Activated naive CD4-positive, alpha-beta T cell treated with anti-CD3 and anti-CD28 coated beads, Interleukin-2, amount 10 ng/mL, durations not matched to agents 7 days and 5 days (primary cell): ENCODE measurements around the gene BTBD3.

Experiments
- CTCF ChIA-PET: fragments of 350-600 bp; sonication (Branson Sonifier 250); formaldehyde crosslinking; loops from one replicate; lab custom pipeline; 2021; ENCODE audit warnings: antibody characterized with exemption; lab: Charles Lee
- DNase-seq: peaks from one replicate; pipeline ENCODE4 v3.0.0-alpha.2; 2020
- H3K27ac Mint-ChIP-seq: one replicate; pipeline ENCODE4 v1.8.0; 2021; ENCODE audit warnings: mild to moderate bottlenecking, moderate library complexity, mixed read lengths
- H3K27me3 Mint-ChIP-seq: one replicate; pipeline ENCODE4 v1.8.0; 2021; ENCODE audit warnings: mild to moderate bottlenecking, mixed read lengths
- H3K36me3 Mint-ChIP-seq: one replicate; pipeline ENCODE4 v1.8.0; 2021; ENCODE audit warnings: mixed read lengths
- H3K4me1 Mint-ChIP-seq: one replicate; pipeline ENCODE4 v1.8.0; 2021; ENCODE audit warnings: mixed read lengths
- H3K4me3 Mint-ChIP-seq: one replicate; pipeline ENCODE4 v1.8.0; 2021; ENCODE audit warnings: mild to moderate bottlenecking, moderate library complexity, mixed read lengths
- H3K9me3 Mint-ChIP-seq: one replicate; pipeline ENCODE4 v1.8.0; 2021; ENCODE audit warnings: mixed read lengths

The BTBD3 gene

DNA sequence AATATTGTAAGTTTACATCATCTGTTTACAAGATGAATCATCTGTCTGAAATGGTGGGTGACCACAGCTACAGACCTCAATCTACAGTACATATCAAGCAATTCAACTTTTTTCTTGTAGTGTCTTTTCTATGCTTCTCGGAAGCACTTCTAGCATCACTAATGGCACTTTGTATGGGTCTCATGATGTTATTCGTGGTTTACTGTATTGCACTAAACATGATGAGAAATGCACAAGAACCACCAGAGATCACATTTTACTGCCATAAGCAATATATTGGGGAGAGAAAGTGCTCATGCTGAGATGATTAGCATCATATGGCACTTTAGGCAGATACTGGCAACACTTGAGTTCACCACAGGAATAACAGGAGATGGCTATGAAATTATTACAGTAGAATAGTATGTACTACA lies 15.4 kb upstream of the BTBD3 start:
- Mint-ChIP-seq H3K27ac (no peak overlapping the region), H3K9me3 (peaks cover 5% of the 10 kb centered on the region), H3K4me3 (no peak overlapping the region), H3K36me3 (no peaks in the 10 kb centered on the region), H3K4me1 (peaks cover 2% of the 10 kb centered on the region), H3K27me3 (no peaks in the 10 kb centered on the region)
- CTCF ChIA-PET, result no interaction called here
- DNase-seq, result no peak

DNA sequence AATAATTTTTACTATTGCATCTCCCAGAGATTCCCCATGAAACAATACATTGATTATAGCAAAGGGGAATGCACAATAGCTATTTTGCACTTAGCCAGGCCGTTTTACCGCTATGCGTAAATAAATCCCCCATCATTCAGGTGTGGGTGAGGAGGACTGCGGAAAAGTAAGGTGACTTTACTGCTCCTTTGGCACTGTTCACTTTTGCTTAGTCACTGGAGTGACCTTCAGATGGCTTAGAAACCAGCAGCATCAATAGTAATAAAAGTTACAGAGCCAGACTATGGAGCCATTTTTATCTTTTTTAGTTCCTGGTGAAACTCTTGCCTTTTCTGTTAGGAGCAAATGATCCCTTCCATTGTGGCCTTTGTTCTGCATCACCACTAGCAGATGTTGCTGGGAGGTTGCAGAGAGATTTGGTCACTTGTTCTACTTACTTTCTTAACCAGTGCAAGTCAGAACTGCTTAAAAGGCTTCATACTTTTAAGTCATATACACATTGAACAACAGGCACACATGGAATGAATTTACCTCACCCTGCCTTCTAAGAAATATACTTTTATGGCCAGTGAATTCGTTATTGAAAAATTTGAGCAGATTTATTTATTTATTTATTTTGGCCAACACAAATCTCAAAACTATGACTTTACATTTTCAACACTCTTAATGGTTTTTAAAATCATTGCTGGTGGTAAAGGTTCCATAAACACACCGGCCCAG lies 12.1 kb upstream of the BTBD3 start:
- Mint-ChIP-seq H3K36me3 (no peaks in the 10 kb centered on the region), H3K4me1 (peaks cover 2% of the 10 kb centered on the region), H3K9me3 (peaks cover 5% of the 10 kb centered on the region), H3K27ac (no peak overlapping the region), H3K27me3 (no peaks in the 10 kb centered on the region), H3K4me3 (no peak overlapping the region)
- no peak for DNase-seq
- CTCF ChIA-PET, result no interaction called here

DNA sequence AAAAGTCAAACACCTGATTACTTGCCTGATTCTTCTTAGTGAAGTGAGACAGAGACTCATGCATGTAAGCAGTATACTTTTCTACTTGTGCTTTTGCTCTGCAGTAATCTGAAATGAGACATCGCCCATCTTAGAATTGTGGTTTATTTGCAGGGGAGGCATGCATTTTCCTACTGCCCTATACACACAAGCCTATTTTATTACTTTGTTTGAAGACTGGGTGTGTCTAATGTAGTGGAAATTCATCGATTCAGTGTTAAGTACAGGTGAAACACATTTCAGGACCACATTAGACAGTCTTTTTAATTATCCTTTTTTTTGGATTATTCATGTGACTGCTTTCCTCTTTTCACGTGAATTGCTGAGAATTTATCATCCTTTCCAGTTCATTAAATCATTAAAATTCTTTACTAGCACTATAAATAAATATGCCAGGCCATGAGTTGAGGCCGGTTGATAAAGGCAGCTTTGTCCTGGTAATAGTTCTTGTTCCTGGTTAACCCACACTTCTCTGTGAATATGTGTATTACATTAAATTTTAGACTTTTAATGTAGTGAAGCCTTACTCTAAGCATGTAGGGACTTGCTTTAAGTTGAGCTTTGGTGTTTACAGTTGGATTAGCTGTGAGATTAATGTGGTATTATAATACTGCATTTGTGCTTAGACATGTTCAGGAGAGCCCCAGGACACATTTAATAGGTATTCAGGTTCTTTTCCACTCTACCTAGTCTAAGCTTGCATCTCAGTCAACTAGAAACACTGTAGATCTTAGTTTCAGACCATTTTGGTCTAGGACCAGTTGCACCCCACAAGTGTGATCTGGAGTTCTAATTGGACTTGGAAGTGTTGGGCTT lies 10.8 kb upstream of the BTBD3 start:
- Mint-ChIP-seq H3K9me3 (peaks cover 5% of the 10 kb centered on the region), H3K27me3 (no peaks in the 10 kb centered on the region), H3K36me3 (no peaks in the 10 kb centered on the region), H3K4me1 (no peaks in the 10 kb centered on the region), H3K4me3 (no peak overlapping the region), H3K27ac (no peak overlapping the region)
- no peak for DNase-seq
- CTCF ChIA-PET, result interaction anchor here (0.6 kb wide), 1 partner anchor 640 kb away, joined by 3 read pairs; no protein-coding TSS in a partner anchor

DNA sequence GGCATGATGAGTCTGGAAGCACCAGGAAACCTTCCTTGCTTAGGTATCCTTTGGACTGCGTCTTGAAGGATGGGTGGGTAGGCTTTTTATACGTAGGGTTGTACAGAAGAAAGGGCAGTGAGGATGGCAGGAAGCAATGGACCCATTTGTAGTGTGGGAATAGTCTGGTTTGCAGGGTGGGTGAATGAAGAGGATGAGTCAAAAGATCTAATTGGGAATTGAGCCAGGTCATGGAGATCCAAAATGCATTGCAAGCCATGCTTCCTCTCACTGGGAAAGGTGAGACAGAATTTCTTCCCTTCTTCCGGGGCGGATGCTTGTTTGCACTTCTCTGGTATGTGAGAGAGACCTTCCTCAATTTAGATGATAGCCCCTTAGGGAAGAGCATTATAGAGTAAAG lies 10.1 kb upstream of the BTBD3 start:
- H3K27me3 Mint-ChIP-seq, result no peaks in the 10 kb centered on the region
- no peaks in the 10 kb centered on the region for H3K36me3 Mint-ChIP-seq
- H3K4me1 Mint-ChIP-seq, result no peaks in the 10 kb centered on the region
- no peak overlapping the region for H3K4me3 Mint-ChIP-seq
- DNase-seq, result no peak
- CTCF ChIA-PET, result no interaction called here
- no peak overlapping the region for H3K27ac Mint-ChIP-seq
- peaks cover 5% of the 10 kb centered on the region for H3K9me3 Mint-ChIP-seq

DNA sequence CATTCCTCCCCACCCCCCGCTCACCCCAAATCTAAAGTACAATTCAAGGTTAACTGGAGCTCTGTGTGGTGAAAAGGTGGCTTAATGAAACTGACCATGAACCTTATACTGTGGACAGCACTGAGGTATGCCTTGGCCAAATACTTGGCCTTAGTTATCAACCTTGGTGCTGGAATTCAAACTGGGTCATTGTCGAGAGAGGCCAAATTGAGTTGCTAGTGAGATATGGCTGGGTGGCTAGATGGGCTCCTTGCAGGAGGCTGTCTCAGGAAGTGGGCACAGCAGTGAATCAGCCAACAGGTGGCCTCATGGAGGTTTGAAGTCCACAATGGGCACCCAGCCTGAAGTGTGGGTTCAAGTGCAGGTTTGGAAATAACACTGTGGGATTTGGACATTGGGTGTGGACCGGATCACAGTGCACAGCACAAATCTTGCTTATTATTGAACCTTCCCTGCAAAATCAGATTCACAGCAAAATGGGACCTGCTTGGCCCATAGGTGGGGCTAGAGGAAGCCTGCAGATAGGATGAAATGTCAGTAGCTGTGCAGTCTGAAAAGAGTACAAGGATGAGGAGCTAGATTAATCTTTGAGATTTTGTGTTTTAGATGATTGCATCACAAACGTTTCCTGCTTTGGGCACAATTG lies 5.6 kb upstream of the BTBD3 start:
- no peaks in the 10 kb centered on the region for H3K9me3 Mint-ChIP-seq
- no peak overlapping the region for H3K27ac Mint-ChIP-seq
- H3K27me3 Mint-ChIP-seq, result no peaks in the 10 kb centered on the region
- H3K36me3 Mint-ChIP-seq, result no peaks in the 10 kb centered on the region
- CTCF ChIA-PET, result interaction anchor here (1.0 kb wide), 1 partner anchor 10 kb away, joined by 3 read pairs; no protein-coding TSS in a partner anchor
- no peak for DNase-seq
- H3K4me1 Mint-ChIP-seq, result no peaks in the 10 kb centered on the region
- no peak overlapping the region for H3K4me3 Mint-ChIP-seq

DNA sequence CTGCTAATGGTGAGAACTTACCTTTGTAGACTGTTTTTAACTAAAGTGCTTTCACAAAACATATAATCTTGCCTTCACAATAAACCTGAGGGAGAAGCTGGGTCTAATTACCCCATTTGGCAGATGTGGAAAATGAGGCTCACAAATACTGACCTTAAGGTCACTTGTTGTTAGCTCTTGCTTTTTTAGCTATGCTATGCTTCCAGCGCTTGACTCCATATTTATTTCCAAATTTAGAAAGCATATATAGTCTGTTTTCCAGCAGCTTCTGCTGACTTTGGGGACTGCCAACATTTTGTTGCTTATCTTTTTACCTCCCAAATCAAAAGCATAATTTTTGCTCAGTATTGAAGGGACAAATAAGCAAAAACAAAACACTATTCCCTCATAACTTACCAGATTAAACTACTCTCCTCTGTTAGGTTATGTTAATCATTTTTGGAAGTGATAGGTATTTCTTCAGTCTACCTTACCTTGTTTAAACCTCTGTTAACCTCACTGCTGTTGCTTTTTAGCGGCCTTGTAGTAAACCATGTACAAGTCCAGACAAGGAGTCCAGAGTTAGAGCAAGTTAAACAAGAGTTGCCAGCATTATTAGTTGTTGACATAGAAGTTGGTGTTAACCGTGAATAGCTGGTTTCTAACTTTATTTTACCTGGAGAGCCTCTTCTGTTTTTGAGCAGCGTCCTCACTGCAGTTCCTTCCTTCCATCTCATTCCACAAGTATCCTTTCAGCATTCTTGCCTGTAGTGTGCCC lies 4.9 kb upstream of the BTBD3 start:
- Mint-ChIP-seq H3K27ac (no peak overlapping the region), H3K4me1 (no peaks in the 10 kb centered on the region), H3K27me3 (no peaks in the 10 kb centered on the region), H3K9me3 (no peaks in the 10 kb centered on the region), H3K4me3 (no peak overlapping the region), H3K36me3 (no peaks in the 10 kb centered on the region)
- CTCF ChIA-PET, result interaction anchor here (0.8 to 1.0 kb wide), 2 partner anchors 9 to 25 kb away, joined by 3 read pairs; no protein-coding TSS in a partner anchor
- DNase-seq, result no peak

DNA sequence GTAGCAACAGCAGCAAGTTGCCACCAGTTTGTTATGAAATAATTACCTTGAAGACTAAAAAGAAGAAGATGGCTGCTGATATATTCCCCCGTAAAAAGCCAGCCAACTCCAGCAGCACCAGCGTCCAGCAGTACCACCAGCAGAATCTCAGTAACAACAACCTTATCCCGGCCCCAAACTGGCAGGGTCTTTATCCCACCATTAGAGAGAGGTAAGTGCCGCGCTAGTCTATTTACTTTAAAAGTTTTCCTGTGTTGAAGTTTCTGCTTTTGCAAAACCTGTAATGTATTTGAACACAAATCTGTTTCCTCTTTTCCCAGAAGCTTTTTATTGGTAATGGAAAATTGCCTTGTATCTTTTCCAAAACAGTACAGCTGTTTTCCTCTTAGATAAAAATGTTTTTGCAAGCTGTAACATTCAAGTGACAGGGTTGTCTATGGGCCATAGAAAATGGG lies 725 bp downstream of the BTBD3 start:
- Mint-ChIP-seq H3K27ac (no peak overlapping the region), H3K27me3 (no peaks in the 10 kb centered on the region), H3K9me3 (no peaks in the 10 kb centered on the region), H3K4me3 (no peak overlapping the region), H3K4me1 (no peaks in the 10 kb centered on the region), H3K36me3 (no peaks in the 10 kb centered on the region)
- no peak for DNase-seq
- CTCF ChIA-PET, result no interaction called here

DNA sequence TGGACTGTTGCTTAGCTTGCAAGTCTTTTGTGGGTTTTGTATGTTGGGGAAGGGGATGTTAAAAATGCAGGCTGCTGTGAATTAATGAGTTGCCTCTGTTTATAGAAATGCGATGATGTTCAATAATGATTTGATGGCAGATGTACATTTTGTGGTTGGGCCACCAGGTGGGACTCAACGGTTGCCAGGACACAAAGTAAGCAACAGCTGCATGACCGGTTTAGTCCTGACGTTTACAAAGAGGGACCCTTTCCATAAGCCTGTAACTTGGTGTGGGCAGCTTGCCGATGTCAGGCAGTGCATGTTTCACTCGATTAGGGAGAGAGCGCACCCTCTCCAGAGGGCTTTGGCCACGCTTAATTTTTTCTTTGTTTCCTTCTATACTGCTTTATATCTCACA lies 1.3 kb downstream of the BTBD3 start:
- no peak overlapping the region for H3K27ac Mint-ChIP-seq
- H3K27me3 Mint-ChIP-seq, result no peaks in the 10 kb centered on the region
- H3K4me1 Mint-ChIP-seq, result no peaks in the 10 kb centered on the region
- CTCF ChIA-PET, result no interaction called here
- DNase-seq, result no peak
- no peak overlapping the region for H3K4me3 Mint-ChIP-seq
- no peaks in the 10 kb centered on the region for H3K36me3 Mint-ChIP-seq
- no peaks in the 10 kb centered on the region for H3K9me3 Mint-ChIP-seq

DNA sequence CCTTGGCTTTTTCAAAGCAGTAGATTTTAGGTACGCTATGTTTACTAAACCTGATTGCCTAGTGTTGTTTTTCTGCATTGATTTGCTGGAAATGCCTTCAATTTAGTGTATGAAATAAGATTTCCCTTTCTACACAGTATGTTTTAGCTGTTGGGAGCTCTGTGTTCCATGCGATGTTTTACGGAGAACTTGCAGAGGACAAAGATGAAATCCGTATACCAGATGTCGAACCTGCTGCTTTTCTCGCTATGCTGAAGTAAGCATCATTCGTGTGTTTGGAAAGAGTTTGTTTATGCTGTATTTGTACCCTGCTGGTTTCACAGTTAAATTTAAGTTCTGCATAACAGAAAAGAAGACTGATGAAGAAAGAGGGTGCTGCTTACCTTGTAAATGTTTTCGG lies 1.9 kb downstream of the BTBD3 start:
- H3K4me1 Mint-ChIP-seq, result no peaks in the 10 kb centered on the region
- H3K27ac Mint-ChIP-seq, result no peak overlapping the region

DNA sequence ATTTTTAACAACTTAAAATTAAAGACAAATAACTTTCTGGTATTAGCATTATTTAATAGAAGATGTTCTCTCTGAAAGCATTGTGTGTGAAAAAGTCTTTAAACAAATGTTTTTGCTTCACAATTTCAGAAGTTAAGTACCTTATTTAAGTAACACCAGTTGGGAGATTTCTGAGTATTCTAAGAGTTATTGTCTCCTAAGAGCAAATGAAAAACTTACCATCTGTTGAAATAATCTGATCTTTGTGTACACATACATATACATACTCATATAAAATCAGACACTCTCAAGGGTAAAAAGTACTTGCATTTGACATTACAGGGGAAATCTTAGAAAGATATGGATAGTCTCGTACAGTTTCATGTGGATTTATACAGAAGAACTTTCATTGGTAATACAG lies 2.4 kb downstream of the BTBD3 start:
- Mint-ChIP-seq H3K27ac (no peak overlapping the region), H3K36me3 (no peaks in the 10 kb centered on the region), H3K9me3 (no peaks in the 10 kb centered on the region), H3K4me1 (no peaks in the 10 kb centered on the region), H3K27me3 (no peaks in the 10 kb centered on the region), H3K4me3 (no peak overlapping the region)
- no peak for DNase-seq
- CTCF ChIA-PET, result no interaction called here

More for the DNA sequence above, 1.9 kb downstream of the BTBD3 start:
- Mint-ChIP-seq H3K27me3 (no peaks in the 10 kb centered on the region), H3K4me3 (no peak overlapping the region), H3K9me3 (no peaks in the 10 kb centered on the region), H3K36me3 (no peaks in the 10 kb centered on the region)
- CTCF ChIA-PET, result no interaction called here
- DNase-seq, result no peak

DNA sequence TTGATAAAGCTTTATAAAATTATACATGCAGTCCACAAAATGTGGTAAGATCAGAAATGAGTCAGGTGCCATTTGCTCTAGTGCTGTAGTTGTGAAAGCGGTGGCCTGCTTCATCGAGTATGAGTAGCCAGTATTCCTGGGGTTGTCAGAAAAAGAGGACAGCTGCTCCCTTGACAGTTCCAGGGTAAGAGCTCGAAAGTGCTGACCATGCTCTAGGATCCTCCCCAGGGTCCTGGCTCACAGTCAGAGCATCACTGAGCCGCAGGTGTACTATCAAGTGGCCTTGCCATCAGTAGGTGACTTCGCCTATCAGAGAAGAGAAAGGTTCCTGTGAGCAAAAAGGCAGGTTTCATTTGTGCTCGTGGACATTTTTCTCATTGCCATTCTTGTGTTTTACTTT lies 3.6 kb downstream of the BTBD3 start:
- Mint-ChIP-seq H3K4me1 (no peaks in the 10 kb centered on the region), H3K27me3 (no peaks in the 10 kb centered on the region), H3K9me3 (no peaks in the 10 kb centered on the region), H3K27ac (no peak overlapping the region), H3K4me3 (no peak overlapping the region), H3K36me3 (no peaks in the 10 kb centered on the region)
- CTCF ChIA-PET, result interaction anchor here (1.2 kb wide), 1 partner anchor 9 kb away, joined by 3 read pairs; no protein-coding TSS in a partner anchor
- DNase-seq, result no peak

DNA sequence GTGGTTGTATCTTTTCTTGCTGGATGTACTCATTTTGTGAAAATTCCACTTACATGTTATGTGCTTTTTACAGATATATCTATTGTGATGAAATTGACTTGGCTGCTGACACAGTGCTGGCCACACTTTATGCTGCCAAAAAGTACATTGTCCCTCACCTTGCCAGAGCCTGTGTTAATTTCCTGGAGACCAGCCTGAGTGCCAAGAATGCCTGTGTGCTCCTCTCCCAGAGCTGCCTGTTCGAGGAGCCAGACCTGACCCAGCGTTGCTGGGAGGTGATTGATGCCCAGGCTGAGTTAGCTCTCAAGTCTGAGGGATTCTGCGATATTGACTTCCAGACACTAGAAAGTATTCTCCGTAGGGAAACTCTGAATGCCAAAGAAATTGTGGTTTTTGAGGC lies 4.9 kb downstream of the BTBD3 start:
- CTCF ChIA-PET, result no interaction called here
- Mint-ChIP-seq H3K9me3 (no peaks in the 10 kb centered on the region), H3K4me3 (no peak overlapping the region), H3K27ac (no peak overlapping the region), H3K36me3 (no peaks in the 10 kb centered on the region), H3K4me1 (no peaks in the 10 kb centered on the region), H3K27me3 (no peaks in the 10 kb centered on the region)
- no peak for DNase-seq

DNA sequence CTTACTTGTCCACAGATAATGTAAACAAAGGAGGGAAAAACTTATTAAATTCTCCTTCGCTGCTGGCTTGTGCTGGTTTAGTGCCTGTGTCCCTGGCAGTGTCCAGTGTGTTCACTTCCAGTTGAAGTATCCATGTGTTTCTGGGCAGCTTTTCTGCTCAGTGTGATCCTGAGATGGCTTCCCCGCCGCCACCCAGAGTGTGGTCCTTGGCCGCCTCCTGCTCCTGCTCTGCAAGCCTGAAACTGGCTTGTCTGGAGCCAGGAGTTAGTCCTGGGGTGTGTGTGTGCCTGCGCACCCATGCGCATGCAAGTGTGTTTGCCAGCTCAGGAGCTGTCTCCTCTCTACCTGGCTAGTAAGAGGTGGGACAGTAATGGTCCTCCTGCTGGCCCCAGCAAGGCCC lies 7.2 kb downstream of the BTBD3 start:
- Mint-ChIP-seq H3K9me3 (no peaks in the 10 kb centered on the region), H3K27me3 (no peaks in the 10 kb centered on the region), H3K27ac (no peak overlapping the region), H3K4me3 (no peak overlapping the region), H3K4me1 (no peaks in the 10 kb centered on the region), H3K36me3 (no peaks in the 10 kb centered on the region)
- DNase-seq, result no peak
- CTCF ChIA-PET, result no interaction called here
